ENCODE measurements around the gene UMODL1.
A peak's percentile ranks its signal among the peaks of the same experiment; 100 is the strongest.

UMODL1 gene

DNA sequence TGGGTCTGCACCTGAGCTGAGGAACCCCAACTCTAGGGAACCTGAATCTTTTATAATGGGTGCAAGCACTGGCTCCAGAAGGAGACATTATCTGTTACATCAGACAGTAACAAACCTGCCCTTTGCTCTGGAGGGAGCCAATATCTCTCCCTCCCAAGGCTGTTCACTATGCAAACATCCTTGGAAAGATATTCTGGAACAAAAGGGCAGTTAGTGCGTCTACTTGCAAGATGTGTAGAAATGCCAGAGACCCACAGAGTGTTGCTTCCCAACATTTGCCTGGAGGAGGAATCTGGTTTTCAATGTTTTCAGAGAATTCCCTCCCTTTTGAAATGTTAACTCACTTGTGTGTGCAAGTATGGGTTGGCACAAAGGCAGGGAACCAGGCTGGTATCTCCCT lies 31.9 kb downstream of the UMODL1 start (continued):
- TF ChIP-seq, protein P1, sequence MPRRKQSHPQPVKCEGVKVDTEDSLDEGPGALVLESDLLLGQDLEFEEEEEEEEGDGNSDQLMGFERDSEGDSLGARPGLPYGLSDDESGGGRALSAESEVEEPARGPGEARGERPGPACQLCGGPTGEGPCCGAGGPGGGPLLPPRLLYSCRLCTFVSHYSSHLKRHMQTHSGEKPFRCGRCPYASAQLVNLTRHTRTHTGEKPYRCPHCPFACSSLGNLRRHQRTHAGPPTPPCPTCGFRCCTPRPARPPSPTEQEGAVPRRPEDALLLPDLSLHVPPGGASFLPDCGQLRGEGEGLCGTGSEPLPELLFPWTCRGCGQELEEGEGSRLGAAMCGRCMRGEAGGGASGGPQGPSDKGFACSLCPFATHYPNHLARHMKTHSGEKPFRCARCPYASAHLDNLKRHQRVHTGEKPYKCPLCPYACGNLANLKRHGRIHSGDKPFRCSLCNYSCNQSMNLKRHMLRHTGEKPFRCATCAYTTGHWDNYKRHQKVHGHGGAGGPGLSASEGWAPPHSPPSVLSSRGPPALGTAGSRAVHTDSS (tag by site-specific recombination; IDR thresholded peaks at IDR 0.05) = no peak
- TF ChIP-seq ZNF549 (tag by site-specific recombination; IDR thresholded peaks at IDR 0.05) = no peak
- no peak for TF ChIP-seq ZNF704 (tag by site-specific recombination; IDR thresholded peaks at IDR 0.05)
- no peak for TF ChIP-seq SP2 (tag by site-specific recombination; IDR thresholded peaks at IDR 0.05)

GRCh38 chr21:42103843-42104242 lies 32.7 kb downstream of the UMODL1 start:
- H3K9me3 ChIP-seq (ENCODE audit: control insufficient read depth, insufficient read depth, low read depth, low read length) = no peaks in the 10 kb centered on the region
- no peak for TF ChIP-seq ZNF792 (tag by site-specific recombination; IDR thresholded peaks at IDR 0.05)
- TF ChIP-seq ZNF843 (tag by site-specific recombination; IDR thresholded peaks at IDR 0.05) = no peak
- TF ChIP-seq ZNF362 (tag by site-specific recombination; IDR thresholded peaks at IDR 0.05) = no peak
- TF ChIP-seq ZNF600 (tag by site-specific recombination; IDR thresholded peaks at IDR 0.05) = no peak
- no peaks in the 10 kb centered on the region for H3K36me3 ChIP-seq (ENCODE audit: control insufficient read depth in 2 of 2, insufficient read depth in 1 of 2, low read length in 2 of 2)
- no peak overlapping the region for H3K4me3 ChIP-seq (ENCODE audit: low read depth, low read length)
- H3K4me1 ChIP-seq (ENCODE audit: control insufficient read depth, insufficient read depth, low read length) = no peaks in the 10 kb centered on the region
- ChIA-PET CTCF (interaction anchor here (0.5 to 3.1 kb wide), 3 partner anchors 14 to 121 kb away, joined by 3 to 10 read pairs (median 4); no protein-coding TSS in a partner anchor), POLR2A (no interaction called here)
- no peak overlapping the region for H3K27ac ChIP-seq (ENCODE audit: extremely low read depth, low read depth, low read length)

DNA sequence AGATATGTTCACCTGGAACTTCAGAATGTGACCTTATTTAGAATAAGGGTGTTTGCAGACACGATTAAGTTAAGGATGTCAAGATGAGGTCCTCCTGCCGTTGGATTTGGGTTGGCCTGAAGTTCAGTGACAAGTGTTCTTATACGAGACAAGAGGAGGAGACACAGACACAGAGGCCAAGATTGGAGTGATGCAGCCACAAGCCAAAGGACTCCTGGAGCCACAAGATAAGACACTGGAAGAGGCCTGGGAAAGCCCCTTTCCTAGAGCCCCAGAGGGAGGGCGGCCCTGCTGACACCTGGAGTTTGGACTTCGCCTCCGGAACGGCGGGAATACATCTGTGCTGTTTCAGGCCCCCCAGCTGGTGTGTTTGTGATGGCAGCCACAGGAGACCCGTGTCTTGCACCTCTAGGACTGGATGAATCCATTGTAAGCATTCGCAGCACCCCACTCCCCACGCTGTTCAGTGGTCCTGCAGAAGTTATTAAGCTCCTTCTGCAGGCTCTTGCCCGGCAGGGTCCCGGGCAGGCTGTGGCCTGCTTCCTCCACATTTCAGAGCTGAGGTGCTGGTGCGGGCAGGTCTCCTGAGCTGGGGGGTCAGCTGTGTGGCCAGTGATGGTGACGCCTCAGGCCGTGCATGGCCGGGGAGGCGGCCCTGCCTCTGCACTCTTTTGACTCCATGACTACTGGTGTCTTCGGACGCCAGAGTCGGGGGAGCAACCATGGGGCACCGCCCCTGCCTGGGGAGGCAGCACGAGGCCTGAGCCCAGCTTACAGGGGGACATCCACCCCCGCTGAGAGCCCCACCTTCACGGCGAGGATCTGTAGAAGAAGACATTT lies 34.6 kb downstream of the UMODL1 start:
- Histone ChIP-seq H3K9me3 (ENCODE audit: control insufficient read depth, insufficient read depth, low read depth, low read length) (no peaks in the 10 kb centered on the region), H3K27ac (ENCODE audit: extremely low read depth, low read depth, low read length) (no peak overlapping the region), H3K36me3 (ENCODE audit: control insufficient read depth in 2 of 2, insufficient read depth in 1 of 2, low read length in 2 of 2) (no peaks in the 10 kb centered on the region), H3K4me3 (ENCODE audit: low read depth, low read length) (no peak overlapping the region), H3K4me1 (ENCODE audit: control insufficient read depth, insufficient read depth, low read length) (no peaks in the 10 kb centered on the region)
- TF ChIP-seq ZNF138 (tag by site-specific recombination; IDR thresholded peaks at IDR 0.05; ENCODE audit: borderline replicate concordance) (no peak), ZBTB26 (tag by site-specific recombination; optimal IDR thresholded peaks at IDR 0.05) (no peak), SP7 (tag by site-specific recombination; IDR thresholded peaks at IDR 0.05) (no peak), ZIC2 (tag by site-specific recombination; IDR thresholded peaks at IDR 0.05) (peak; percentile 28; the same call in 1 of the 2 replicates)
- POLR2A ChIA-PET = no interaction called here
- CTCF ChIA-PET = interaction anchor here (0.8 to 5.2 kb wide), 6 partner anchors 9 to 493 kb away, joined by 5 to 60 read pairs (median 20); no protein-coding TSS in a partner anchor

DNA sequence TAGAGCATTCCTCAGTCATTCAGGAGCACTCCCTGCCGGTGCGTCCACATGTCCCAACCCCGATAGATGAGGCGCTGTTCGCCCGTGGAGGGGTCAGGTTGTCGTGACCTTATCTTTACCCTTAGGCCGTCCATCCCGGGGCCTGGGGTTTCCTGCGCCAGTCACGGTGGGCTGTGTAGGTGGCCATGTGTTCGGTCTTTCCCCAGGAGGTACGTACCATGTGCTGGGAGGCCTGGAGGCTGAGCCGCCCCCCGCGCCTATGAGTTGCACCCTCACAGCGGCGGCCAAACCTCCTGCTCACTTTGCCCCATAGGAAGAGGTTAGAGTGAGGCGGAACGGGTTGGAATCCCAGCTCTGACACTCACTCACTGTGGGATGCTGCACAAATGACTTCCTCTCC lies 35.3 kb downstream of the UMODL1 start:
- no peak overlapping the region for H3K27ac ChIP-seq (ENCODE audit: extremely low read depth, low read depth, low read length)
- ChIA-PET POLR2A (no interaction called here), CTCF (interaction anchor here (0.8 to 5.2 kb wide), 6 partner anchors 9 to 494 kb away, joined by 5 to 60 read pairs (median 20); no protein-coding TSS in a partner anchor)
- no peaks in the 10 kb centered on the region for H3K9me3 ChIP-seq (ENCODE audit: control insufficient read depth, insufficient read depth, low read depth, low read length)
- H3K4me3 ChIP-seq (ENCODE audit: low read depth, low read length) = no peak overlapping the region
- no peaks in the 10 kb centered on the region for H3K4me1 ChIP-seq (ENCODE audit: control insufficient read depth, insufficient read depth, low read length)
- H3K36me3 ChIP-seq (ENCODE audit: control insufficient read depth in 2 of 2, insufficient read depth in 1 of 2, low read length in 2 of 2) = no peaks in the 10 kb centered on the region
- no peak for TF ChIP-seq KLF16 (tag by site-specific recombination; IDR thresholded peaks at IDR 0.05)
- no peak for TF ChIP-seq ZNF677 (tag by site-specific recombination; IDR thresholded peaks at IDR 0.05)
- no peak for TF ChIP-seq ZNF433 (tag by site-specific recombination; IDR thresholded peaks at IDR 0.05; ENCODE audit: low read depth)
- no peak for TF ChIP-seq ZNF239 (tag by site-specific recombination; IDR thresholded peaks at IDR 0.05)
- no peak for TF ChIP-seq ZNF37A (tag by site-specific recombination; IDR thresholded peaks at IDR 0.05)
- TF ChIP-seq ZNF837 (tag by site-specific recombination; IDR thresholded peaks at IDR 0.05) = no peak
- no peak for TF ChIP-seq EGR2 (tag by site-specific recombination; IDR thresholded peaks at IDR 0.05; ENCODE audit: low read depth)
- TF ChIP-seq, protein P2, sequence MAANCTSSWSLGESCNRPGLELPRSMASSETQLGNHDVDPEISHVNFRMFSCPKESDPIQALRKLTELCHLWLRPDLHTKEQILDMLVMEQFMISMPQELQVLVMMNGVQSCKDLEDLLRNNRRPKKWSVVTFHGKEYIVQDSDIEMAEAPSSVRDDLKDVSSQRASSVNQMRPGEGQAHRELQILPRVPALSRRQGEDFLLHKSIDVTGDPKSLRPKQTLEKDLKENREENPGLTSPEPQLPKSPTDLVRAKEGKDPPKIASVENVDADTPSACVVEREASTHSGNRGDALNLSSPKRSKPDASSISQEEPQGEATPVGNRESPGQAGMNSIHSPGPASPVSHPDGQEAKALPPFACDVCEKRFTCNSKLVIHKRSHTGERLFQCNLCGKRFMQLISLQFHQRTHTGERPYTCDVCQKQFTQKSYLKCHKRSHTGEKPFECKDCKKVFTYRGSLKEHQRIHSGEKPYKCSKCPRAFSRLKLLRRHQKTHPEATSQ (tag by site-specific recombination; IDR thresholded peaks at IDR 0.05) = no peak
- no peak for TF ChIP-seq GLI4 (tag by site-specific recombination; IDR thresholded peaks at IDR 0.05)
- TF ChIP-seq ZFP3 (tag by site-specific recombination; IDR thresholded peaks at IDR 0.05; ENCODE audit: low read depth) = no peak
- TF ChIP-seq SETDB1 (IDR thresholded peaks at IDR 0.05; ENCODE audit: insufficient read length, low read length) = no peak
- no peak for TF ChIP-seq ZNF530 (tag by site-specific recombination; IDR thresholded peaks at IDR 0.05; ENCODE audit: low read depth)

All from HEK293 (cell line).